IPS-18c (cell line): ENCODE measurements around the gene OR4D9.
A peak's percentile ranks its signal among the peaks of the same experiment; 100 is the strongest.
"Not testable (repeated sequence)": the region's sequence is repeated elsewhere in the genome, so short reads cannot be mapped to it uniquely, and the experiment has no call there.

Experiments used
- H3K4me3 ChIP-seq: 2 replicates; pipeline ENCODE4 v1.7.0; 2013; ENCODE audit warnings: low read depth, mild to moderate bottlenecking, low read length, moderate library complexity; ENCODE audit not compliant: insufficient read depth
- H3K9me3 ChIP-seq: one replicate; pipeline ENCODE4 v1.6.1; 2013; ENCODE audit warnings: mild to moderate bottlenecking, low read length, moderate library complexity; ENCODE audit not compliant: control insufficient read depth, insufficient read depth

The OR4D9 gene

GRCh38 chr11:59545179-59546020 is 34.1 kb downstream of the OR4D9 start:
- H3K4me3 ChIP-seq = no peak overlapping the region
- no peaks in the 10 kb centered on the region for H3K9me3 ChIP-seq

GRCh38 chr11:59547605-59548308 is 36.4 kb downstream of the OR4D9 start:
- not testable (repeated sequence) for H3K4me3 ChIP-seq, H3K9me3 ChIP-seq

GRCh38 chr11:59548309-59548656 is 36.9 kb downstream of the OR4D9 start:
- no peaks in the 10 kb centered on the region for H3K9me3 ChIP-seq
- H3K4me3 ChIP-seq = no peak overlapping the region

- Histone ChIP-seq H3K9me3 (no peaks in the 10 kb centered on the region), H3K4me3 (peak overlapping the region; percentile 64; the same call in 1 of the 2 replicates)
Measured at GRCh38 chr11:59550368-59550841, 39.1 kb downstream of the OR4D9 start.

- no peaks in the 10 kb centered on the region for H3K9me3 ChIP-seq
- peak overlapping the region; percentile 64 for H3K4me3 ChIP-seq
Measured at GRCh38 chr11:59550842-59551658, 39.7 kb downstream of the OR4D9 start.

- H3K4me3 ChIP-seq = peak overlapping the region; percentile 64
- no peaks in the 10 kb centered on the region for H3K9me3 ChIP-seq
Measured at GRCh38 chr11:59551659-59552521, 40.6 kb downstream of the OR4D9 start.

GRCh38 chr11:59552844-59553243 is 41.5 kb downstream of the OR4D9 start:
- Histone ChIP-seq H3K4me3 (no peak overlapping the region), H3K9me3 (no peaks in the 10 kb centered on the region)

- no peak overlapping the region for H3K4me3 ChIP-seq
- no peaks in the 10 kb centered on the region for H3K9me3 ChIP-seq
Measured at GRCh38 chr11:59553323-59553722, 42.0 kb downstream of the OR4D9 start.

GRCh38 chr11:59555601-59556114 is 44.3 kb downstream of the OR4D9 start:
- no peaks in the 10 kb centered on the region for H3K9me3 ChIP-seq
- H3K4me3 ChIP-seq = peak overlapping the region; percentile 68

- Histone ChIP-seq H3K9me3 (no peaks in the 10 kb centered on the region), H3K4me3 (peak overlapping the region; percentile 68)
Measured at GRCh38 chr11:59556115-59556916, 45.0 kb downstream of the OR4D9 start.

GRCh38 chr11:59556917-59557348 is 45.6 kb downstream of the OR4D9 start:
- peak overlapping the region; percentile 29 for H3K4me3 ChIP-seq

GRCh38 chr11:59558270-59558643 is 46.9 kb downstream of the OR4D9 start:
- Histone ChIP-seq H3K4me3 (peak overlapping the region; percentile 49; the same call in 1 of the 2 replicates), H3K9me3 (no peaks in the 10 kb centered on the region)

More at GRCh38 chr11:59556917-59557348, 45.6 kb downstream of the OR4D9 start:
- H3K9me3 ChIP-seq = no peaks in the 10 kb centered on the region

- Histone ChIP-seq H3K9me3 (no peaks in the 10 kb centered on the region), H3K4me3 (peak overlapping the region; percentile 50; the same call in 1 of the 2 replicates)
Measured at GRCh38 chr11:59559886-59560285, 48.5 kb downstream of the OR4D9 start.

- no peaks in the 10 kb centered on the region for H3K9me3 ChIP-seq
- peak overlapping the region; percentile 95 for H3K4me3 ChIP-seq
Measured at GRCh38 chr11:59560290-59560701, 49.0 kb downstream of the OR4D9 start.

- no peaks in the 10 kb centered on the region for H3K9me3 ChIP-seq
- H3K4me3 ChIP-seq = peak overlapping the region; percentile 95
Measured at GRCh38 chr11:59560702-59561473, 49.5 kb downstream of the OR4D9 start.
